Esophagus (tissue), 2 donors: ENCODE data around the gene SCARF1. TPM values are rescaled to one million over a fixed set of nuclear protein-coding genes. Genes with fewer than 3 reads are reported as not detected.

ENCODE experiments used
- H3K27ac ChIP-seq, 2 donors: one replicate each; pipeline ENCODE4 v1.5.1; 2013; ENCODE audit warnings: low read depth in 2 of 2, mild to moderate bottlenecking in 2 of 2, inconsistent platforms in 1 of 2, low read length in 1 of 2, moderate library complexity in 1 of 2
- H3K27me3 ChIP-seq, 2 donors: one replicate each; pipeline ENCODE4 v1.6.1; 2013; ENCODE audit warnings: low read length in 2 of 2, control low read depth in 1 of 2, mild to moderate bottlenecking in 1 of 2; ENCODE audit not compliant: insufficient read depth in 2 of 2, control insufficient read depth in 1 of 2
- H3K36me3 ChIP-seq, 2 donors: one replicate each; pipeline ENCODE4 v1.6.1; 2013; ENCODE audit warnings: low read length in 1 of 2; ENCODE audit not compliant: control insufficient read depth in 2 of 2, insufficient read depth in 2 of 2
- H3K4me1 ChIP-seq, 2 donors: one replicate each; pipeline ENCODE4 v1.6.1; 2013; ENCODE audit warnings: low read length in 1 of 2; ENCODE audit not compliant: control insufficient read depth in 2 of 2, insufficient read depth in 2 of 2
- H3K4me3 ChIP-seq, 2 donors: one replicate each; pipeline ENCODE4 v1.5.1; 2013; ENCODE audit warnings: low read length in 2 of 2, mild to moderate bottlenecking in 2 of 2, low read depth in 1 of 2, moderate library complexity in 1 of 2
- H3K9me3 ChIP-seq, 2 donors: one replicate each; pipeline ENCODE4 v1.6.1; 2013; ENCODE audit warnings: mild to moderate bottlenecking in 2 of 2, low read depth in 1 of 2, low read length in 1 of 2, moderate library complexity in 1 of 2; ENCODE audit not compliant: control insufficient read depth in 2 of 2, insufficient read depth in 1 of 2
- WGBS, 2 donors: extraction: QIAGEN DNeasy Blood & Tissue Kit; methylation state at CpG; one replicate each; pipeline ENCODE4 v1.1.7; 2013; 5-methylcytosine and 5-hydroxymethylcytosine counted together
- polyA plus RNA-seq, 2 donors: library from polyadenylated mRNA; stranded (reverse); fragments of 200-250 nt; gene quantifications; one replicate each; pipeline ENCODE4 v1.2.3, GENCODE V29; 2013
- donor health status: healthy with polysubstance abuse.
- donor health status: Bipolar disorder and iron deficiency.

The SCARF1 gene
- polyA plus RNA-seq, 2 donors: 2.8 TPM

DNA sequence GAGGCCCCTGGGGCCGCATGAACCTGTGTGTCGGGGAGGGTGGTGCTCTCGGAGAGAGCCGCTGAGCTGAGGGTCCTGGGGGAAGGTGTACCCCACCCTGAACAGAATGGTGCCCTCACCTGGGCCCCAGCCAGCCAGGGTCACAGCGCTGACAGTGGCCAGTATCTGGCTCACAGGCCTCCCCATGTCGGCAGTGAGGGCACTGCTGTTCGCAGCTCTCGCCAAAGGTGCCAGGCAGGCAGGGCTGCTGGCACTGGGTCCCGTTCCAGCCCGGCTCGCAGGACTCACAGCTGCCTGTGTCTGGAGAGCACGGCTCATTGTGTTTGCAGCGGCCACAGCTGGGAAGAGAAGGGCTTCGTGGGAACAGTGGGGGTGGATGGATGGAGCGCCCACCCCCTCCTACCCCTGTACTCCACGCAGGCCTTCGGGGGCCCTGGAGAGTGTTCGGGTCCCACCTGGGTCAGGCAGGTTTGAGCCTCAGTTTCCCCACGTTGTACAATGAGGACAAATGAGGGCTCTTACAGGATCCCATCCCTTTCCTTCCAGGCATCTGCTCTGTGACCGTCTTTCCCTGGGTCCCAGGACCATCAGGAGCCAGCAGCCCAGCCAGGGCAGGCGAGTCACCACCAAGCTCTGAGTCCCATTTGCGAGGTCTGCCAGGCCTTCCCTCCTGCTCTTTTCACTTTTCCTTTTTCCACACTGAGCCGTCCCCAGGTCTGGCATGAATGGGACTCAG, 5.0 kb downstream of the SCARF1 start:
- Histone ChIP-seq H3K4me3 (no peak overlapping the region), H3K9me3 (no peaks in the 10 kb centered on the region), H3K4me1 (peaks cover 0 to 5% of the 10 kb centered on the region in 2 donors), H3K27me3 (no peaks in the 10 kb centered on the region), H3K27ac (no peak overlapping the region), H3K36me3 (peaks cover 0 to 4% of the 10 kb centered on the region in 2 donors)
- WGBS, 2 donors: 54 to 55% methylated on average over 23 of the region's 23 CpGs

DNA sequence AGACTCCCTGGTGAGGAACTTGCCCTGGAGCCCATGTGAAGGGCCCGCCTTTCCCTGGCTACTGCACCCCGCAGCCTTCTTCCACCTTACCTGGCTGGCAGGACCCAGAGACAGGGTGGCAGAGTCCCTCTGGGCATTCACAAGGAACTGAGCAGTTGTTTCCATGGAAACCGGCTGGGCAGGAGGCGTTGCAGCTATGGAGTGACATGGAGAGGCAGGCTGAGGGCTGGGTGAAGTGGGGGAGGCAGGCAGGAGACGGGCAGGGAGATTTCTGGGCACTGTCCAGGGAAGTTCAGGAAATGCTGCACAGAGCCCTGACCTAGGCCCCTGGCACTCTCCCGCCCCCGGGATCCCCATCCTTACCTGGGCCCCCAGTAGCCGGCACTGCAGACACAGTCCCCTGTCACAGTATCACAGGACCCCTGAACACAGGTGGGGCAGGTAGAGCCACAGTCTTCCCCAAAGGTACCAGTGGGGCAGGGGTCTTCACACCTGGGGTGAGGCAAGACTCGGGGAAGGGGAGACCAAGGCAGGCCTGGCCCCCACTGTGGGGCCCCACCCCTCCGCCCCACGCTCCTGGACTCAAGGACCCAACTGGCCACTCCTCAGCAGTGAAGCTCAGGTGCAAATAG, 5.9 kb downstream of the SCARF1 start:
- H3K4me1 ChIP-seq: peaks cover 0 to 5% of the 10 kb centered on the region in 2 donors
- H3K27me3 ChIP-seq: no peaks in the 10 kb centered on the region
- H3K36me3 ChIP-seq: peaks cover 0 to 4% of the 10 kb centered on the region in 2 donors
- no peak overlapping the region for H3K4me3 ChIP-seq
- no peak overlapping the region for H3K27ac ChIP-seq
- no peaks in the 10 kb centered on the region for H3K9me3 ChIP-seq
- WGBS, 2 donors: 69 to 70% methylated on average over 11 of the region's 11 CpGs

- peaks cover 0 to 4% of the 10 kb centered on the region in 2 donors for H3K36me3 ChIP-seq
- no peaks in the 10 kb centered on the region for H3K9me3 ChIP-seq
- H3K27me3 ChIP-seq: no peaks in the 10 kb centered on the region
- H3K4me1 ChIP-seq: no peaks in the 10 kb centered on the region
- no peak overlapping the region for H3K27ac ChIP-seq
- H3K4me3 ChIP-seq: no peak overlapping the region
- WGBS, 2 donors: 80 to 81% methylated on average over 19 of the region's 19 CpGs
Observed at GRCh38 chr17:1638624-1639300, 6.8 kb downstream of the SCARF1 start.

DNA sequence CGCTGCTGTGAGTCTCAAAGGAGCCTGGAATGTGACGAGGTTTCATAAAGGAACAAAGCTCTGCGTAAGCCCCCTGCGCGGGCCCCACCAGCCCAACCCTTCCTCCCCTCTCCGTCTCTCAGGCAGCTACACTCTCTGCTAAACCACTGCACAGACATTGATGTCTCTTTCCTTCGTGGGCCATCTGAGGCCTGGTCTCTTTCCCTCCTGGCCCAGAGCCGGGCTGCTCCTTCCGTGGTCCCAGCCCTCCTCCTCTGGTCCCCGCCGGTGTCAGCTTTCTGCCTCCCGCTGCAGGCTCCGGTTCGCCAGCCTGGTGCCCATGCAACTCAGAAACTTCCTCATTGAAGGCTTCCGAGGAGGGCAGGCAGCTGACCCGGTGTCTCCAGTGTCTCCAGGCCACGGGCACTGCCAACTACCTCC, 7.4 kb downstream of the SCARF1 start:
- no peak overlapping the region for H3K27ac ChIP-seq
- H3K9me3 ChIP-seq: no peaks in the 10 kb centered on the region
- no peaks in the 10 kb centered on the region for H3K4me1 ChIP-seq
- WGBS, 2 donors: 73 to 82% methylated on average over 17 of the region's 17 CpGs
- peaks cover 0 to 4% of the 10 kb centered on the region in 2 donors for H3K36me3 ChIP-seq
- no peaks in the 10 kb centered on the region for H3K27me3 ChIP-seq
- H3K4me3 ChIP-seq: no peak overlapping the region

DNA sequence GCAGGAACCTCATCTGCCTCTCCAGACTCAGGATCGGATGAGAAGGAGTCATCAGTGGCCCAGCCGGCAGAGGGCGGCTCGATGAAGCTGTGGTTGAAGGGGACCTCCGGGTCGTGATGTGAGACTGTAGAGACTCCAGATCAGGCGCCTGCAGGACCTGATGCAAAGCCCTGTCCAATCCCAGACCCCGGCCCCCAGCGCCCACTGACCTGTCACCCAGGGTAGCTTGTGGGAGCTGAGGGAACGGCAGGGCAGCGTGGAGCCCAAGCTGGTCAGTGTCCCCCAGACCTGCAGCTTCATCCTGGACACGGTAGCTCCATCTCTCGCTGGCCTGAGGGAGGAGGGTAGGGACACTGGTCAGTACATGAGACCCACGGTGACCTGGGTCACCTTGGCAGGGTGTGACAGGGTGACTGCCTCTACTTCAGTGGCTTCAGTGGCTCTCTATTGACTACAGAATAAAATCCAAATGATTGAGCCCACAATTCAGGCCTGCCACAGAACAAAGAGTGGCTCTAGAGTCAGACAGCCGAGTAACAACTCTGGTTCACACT, 8.7 kb downstream of the SCARF1 start:
- Histone ChIP-seq H3K27ac (no peak overlapping the region), H3K9me3 (no peaks in the 10 kb centered on the region), H3K4me1 (no peaks in the 10 kb centered on the region), H3K27me3 (no peaks in the 10 kb centered on the region), H3K36me3 (peaks cover 0 to 4% of the 10 kb centered on the region in 2 donors), H3K4me3 (no peak overlapping the region)
- WGBS, 2 donors: 85 to 86% methylated on average over 15 of the region's 15 CpGs

DNA sequence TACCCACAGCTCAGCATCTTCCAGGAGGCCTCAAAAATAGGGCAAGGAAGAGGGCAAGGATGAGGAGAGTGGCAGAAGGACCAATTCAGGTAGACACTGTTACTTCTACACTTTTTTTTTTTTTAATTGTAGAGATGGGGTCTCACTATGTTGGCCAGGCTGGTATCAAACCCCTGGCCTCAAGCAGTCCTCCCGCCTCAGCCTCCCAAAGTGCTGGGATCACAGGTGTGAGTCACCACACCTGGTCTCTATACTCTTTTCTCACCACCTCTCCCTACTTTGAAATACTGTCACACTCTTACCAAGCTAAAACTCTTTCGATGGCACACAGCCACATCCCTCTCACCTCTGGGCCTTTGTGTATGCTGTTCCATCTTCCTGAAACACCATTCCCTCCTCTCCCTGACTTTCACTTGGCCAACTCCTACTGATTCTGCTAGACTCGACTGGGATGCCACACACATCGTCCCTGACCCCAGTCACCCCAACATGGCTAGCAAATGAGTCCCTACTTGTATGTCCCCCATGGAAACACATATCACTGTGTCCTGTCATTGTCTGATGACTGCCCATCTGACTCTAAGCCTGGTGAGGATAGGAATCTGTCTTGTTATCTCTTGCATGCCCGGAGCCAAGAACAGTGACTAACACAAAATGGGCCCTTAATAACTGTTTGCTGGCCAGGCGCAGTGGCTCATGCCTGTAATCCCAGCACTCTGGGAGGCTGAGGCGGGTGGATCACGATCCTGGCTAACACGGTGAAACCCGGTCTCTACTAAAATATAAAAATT, 9.7 kb downstream of the SCARF1 start:
- WGBS, 2 donors: 88 to 90% methylated on average over 10 of the region's 10 CpGs
- Histone ChIP-seq H3K9me3 (no peaks in the 10 kb centered on the region), H3K4me3 (no peak overlapping the region), H3K27ac (no peak overlapping the region), H3K27me3 (no peaks in the 10 kb centered on the region), H3K4me1 (no peaks in the 10 kb centered on the region), H3K36me3 (peaks cover 0 to 4% of the 10 kb centered on the region in 2 donors)

DNA sequence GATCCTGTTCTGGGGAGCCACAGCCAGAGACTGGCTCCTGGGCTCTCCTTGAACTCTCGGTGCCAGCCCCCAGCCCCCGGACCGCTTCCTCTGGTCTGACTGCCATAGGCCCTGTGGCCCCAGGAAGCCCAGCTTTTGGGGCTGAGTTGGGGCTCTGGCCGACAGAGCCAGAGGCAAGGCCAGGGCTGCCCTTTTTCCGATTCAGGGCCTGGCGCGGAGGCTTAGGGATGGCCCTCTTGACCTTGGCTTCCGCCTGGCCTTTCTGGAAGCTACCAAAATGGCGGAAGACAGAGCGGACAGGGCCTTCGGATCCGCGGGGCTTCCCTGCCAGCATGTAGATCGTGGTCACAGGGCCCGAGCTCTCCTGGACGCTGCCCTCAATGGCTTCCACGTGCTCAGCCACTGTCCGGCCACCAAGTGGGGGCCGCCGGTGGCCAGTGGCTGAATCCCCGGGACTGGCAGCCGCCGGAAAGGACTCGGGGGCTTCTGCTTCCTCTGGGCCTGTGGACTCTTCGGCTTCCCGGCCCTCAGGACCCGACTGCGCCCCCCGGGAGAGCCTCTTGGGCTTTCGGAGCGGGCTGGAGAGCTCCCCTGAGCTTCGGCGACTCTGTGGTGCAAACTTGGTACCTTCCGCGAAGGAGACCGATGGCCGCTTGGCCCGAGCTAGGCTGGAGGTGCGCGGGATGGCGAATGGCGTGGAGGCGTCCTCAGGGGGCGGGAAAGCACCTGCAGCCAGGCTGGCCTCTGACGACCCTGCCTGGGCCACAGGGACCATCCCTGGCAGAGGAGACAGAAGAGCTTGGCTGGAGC, 10.5 kb downstream of the SCARF1 start:
- Histone ChIP-seq H3K4me3 (no peak overlapping the region), H3K27ac (no peak overlapping the region), H3K9me3 (no peaks in the 10 kb centered on the region), H3K27me3 (no peaks in the 10 kb centered on the region), H3K4me1 (no peaks in the 10 kb centered on the region), H3K36me3 (peaks cover 0 to 4% of the 10 kb centered on the region in 2 donors)
- WGBS, 2 donors: 93 to 95% methylated on average over 44 to 45 of the region's 45 CpGs

DNA sequence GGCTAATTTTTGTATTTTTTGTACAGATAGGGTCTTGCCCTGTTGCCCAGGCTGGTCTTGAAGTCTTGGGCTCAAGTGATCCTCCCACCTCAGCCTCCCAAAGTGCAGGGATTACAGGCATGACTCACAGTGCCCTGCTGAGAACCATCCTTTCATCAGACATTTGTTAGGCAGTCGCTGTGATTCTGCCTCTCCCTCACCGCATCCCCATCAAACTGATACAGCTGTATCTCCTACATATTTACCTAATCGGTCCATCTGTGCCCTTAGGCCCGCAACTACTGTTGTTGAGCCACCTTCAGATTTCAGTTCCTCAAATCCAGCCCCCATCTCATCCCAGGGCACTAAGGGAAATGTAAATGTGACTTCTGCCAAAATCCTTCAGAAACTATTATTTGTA, 14.9 kb downstream of the SCARF1 start:
- Histone ChIP-seq H3K36me3 (no peaks in the 10 kb centered on the region), H3K27me3 (no peaks in the 10 kb centered on the region), H3K9me3 (no peaks in the 10 kb centered on the region), H3K4me3 (no peak overlapping the region), H3K4me1 (peaks cover 0 to 12% of the 10 kb centered on the region in 2 donors), H3K27ac (no peak overlapping the region)
- WGBS, 2 donors: 73 to 77% methylated on average over 4 of the region's 4 CpGs
